Measurements from ENCODE around the gene SHBG.
A peak's percentile ranks its signal among the peaks of the same experiment; 100 is the strongest.

Gene SHBG

GRCh38 chr17:7646457-7646856 is 16.5 kb downstream of the SHBG start:
- DNase-seq = no peak

GRCh38 chr17:7647018-7647417 is 17.1 kb downstream of the SHBG start:
- no peak for DNase-seq

GRCh38 chr17:7650509-7651096 is 20.7 kb downstream of the SHBG start, which contains the start of gene ATP1B2:
Gene ATP1B2, plus strand, starts transcription at chr17:7650926. Its CDS starts 593 bp downstream, at chr17:7651519.
- DNase-seq = peak in 42 of 56 donors; percentile 25 to 92 (median 60)

- DNase-seq = no peak
Observed at GRCh38 chr17:7651097-7651664, 21.2 kb downstream of the SHBG start.

- DNase-seq = peak in 21 of 56 donors; percentile 16 to 70 (median 37)
Observed at GRCh38 chr17:7651665-7652387, 21.9 kb downstream of the SHBG start.

- peak in 2 of 56 donors; percentile 5 to 10 for DNase-seq
Observed at GRCh38 chr17:7652388-7653356, 22.7 kb downstream of the SHBG start.

GRCh38 chr17:7654832-7655540 is 25.1 kb downstream of the SHBG start:
- no peak for DNase-seq

GRCh38 chr17:7655541-7655840 is 25.6 kb downstream of the SHBG start:
- DNase-seq = no peak

GRCh38 chr17:7656958-7657609 is 27.1 kb downstream of the SHBG start:
- peak in 42 of 56 donors; percentile 24 to 81 (median 50) for DNase-seq

- DNase-seq = peak in 42 of 56 donors; percentile 33 to 87 (median 62)
Observed at GRCh38 chr17:7667656-7668406, 37.9 kb downstream of the SHBG start.

- DNase-seq = no peak
Observed at GRCh38 chr17:7668482-7668881, 38.5 kb downstream of the SHBG start.

- no peak for DNase-seq
Observed at GRCh38 chr17:7673239-7673638, 43.3 kb downstream of the SHBG start.

- no peak for DNase-seq
Observed at GRCh38 chr17:7674934-7675333, 45.0 kb downstream of the SHBG start.

- DNase-seq = no peak
Observed at GRCh38 chr17:7676533-7676932, 46.6 kb downstream of the SHBG start.

- DNase-seq = no peak
Observed at GRCh38 chr17:7677388-7678067, 47.6 kb downstream of the SHBG start.

All from amygdala (tissue), 56 donors.